PC-9 (cell line): Measurements from ENCODE around the gene BCAS3.

Source experiments
- EZH2 ChIP-seq: fragments of 200-600 bp; sonication (generic); IDR thresholded peaks from 2 replicates; pipeline ENCODE4 v1.8.0; 2017; ENCODE audit warnings: antibody characterized with exemption, low read depth
- TF ChIP-seq, protein P1 (sequence below): fragments of 200-600 bp; sonication (generic); conservative IDR thresholded peaks from 2 replicates; pipeline ENCODE4 v1.6.1; 2017; ENCODE audit warnings: mixed run types, antibody characterized with exemption, mild to moderate bottlenecking, moderate library complexity

GRCh38 chr17:60641126-60641525 is 36.5 kb upstream of the BCAS3 start:
- TF ChIP-seq, protein P1, sequence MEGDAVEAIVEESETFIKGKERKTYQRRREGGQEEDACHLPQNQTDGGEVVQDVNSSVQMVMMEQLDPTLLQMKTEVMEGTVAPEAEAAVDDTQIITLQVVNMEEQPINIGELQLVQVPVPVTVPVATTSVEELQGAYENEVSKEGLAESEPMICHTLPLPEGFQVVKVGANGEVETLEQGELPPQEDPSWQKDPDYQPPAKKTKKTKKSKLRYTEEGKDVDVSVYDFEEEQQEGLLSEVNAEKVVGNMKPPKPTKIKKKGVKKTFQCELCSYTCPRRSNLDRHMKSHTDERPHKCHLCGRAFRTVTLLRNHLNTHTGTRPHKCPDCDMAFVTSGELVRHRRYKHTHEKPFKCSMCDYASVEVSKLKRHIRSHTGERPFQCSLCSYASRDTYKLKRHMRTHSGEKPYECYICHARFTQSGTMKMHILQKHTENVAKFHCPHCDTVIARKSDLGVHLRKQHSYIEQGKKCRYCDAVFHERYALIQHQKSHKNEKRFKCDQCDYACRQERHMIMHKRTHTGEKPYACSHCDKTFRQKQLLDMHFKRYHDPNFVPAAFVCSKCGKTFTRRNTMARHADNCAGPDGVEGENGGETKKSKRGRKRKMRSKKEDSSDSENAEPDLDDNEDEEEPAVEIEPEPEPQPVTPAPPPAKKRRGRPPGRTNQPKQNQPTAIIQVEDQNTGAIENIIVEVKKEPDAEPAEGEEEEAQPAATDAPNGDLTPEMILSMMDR = no peak
- TF ChIP-seq EZH2 = no peak
